ENCODE data around the gene CCRL2.
A peak's percentile ranks its signal among the peaks of the same experiment; 100 is the strongest.

CCRL2 gene

GRCh38 chr3:46406443-46406787 is 644 bp upstream of the CCRL2 start:
- Histone ChIP-seq H3K36me3 (ENCODE audit: insufficient read depth, low read length) (no peaks in the 10 kb centered on the region), H2AFZ (ENCODE audit: low read length, unreplicated experiment) (no peak overlapping the region), H3K4me1 (ENCODE audit: control insufficient read depth, insufficient read depth, low read length, unreplicated experiment) (peaks cover 31% of the 10 kb centered on the region), H3K79me2 (ENCODE audit: control insufficient read depth, insufficient read depth, low read length, unreplicated experiment) (no peaks in the 10 kb centered on the region), H3K27me3 (ENCODE audit: insufficient read depth, low read length) (peaks cover 2% of the 10 kb centered on the region; the same call in 1 of the 2 replicates), H3K4me3 (ENCODE audit: low read depth, low read length) (peak overlapping the region; percentile 68; the same call in 1 of the 2 replicates), H3K27ac (ENCODE audit: low read depth, low read length) (no peak overlapping the region)

GRCh38 chr3:46407970-46408369 is 911 bp downstream of the CCRL2 start:
- H3K4me3 ChIP-seq (ENCODE audit: low read depth, low read length): peak overlapping the region; percentile 68; the same call in 1 of the 2 replicates
- peak overlapping the region; percentile 89 for H2AFZ ChIP-seq (ENCODE audit: low read length, unreplicated experiment)
- H3K79me2 ChIP-seq (ENCODE audit: control insufficient read depth, insufficient read depth, low read length, unreplicated experiment): no peaks in the 10 kb centered on the region
- no peaks in the 10 kb centered on the region for H3K36me3 ChIP-seq (ENCODE audit: insufficient read depth, low read length)
- H3K27me3 ChIP-seq (ENCODE audit: insufficient read depth, low read length): peaks cover 2% of the 10 kb centered on the region; the same call in 1 of the 2 replicates
- H3K27ac ChIP-seq (ENCODE audit: low read depth, low read length): no peak overlapping the region
- peaks cover 31% of the 10 kb centered on the region for H3K4me1 ChIP-seq (ENCODE audit: control insufficient read depth, insufficient read depth, low read length, unreplicated experiment)

GRCh38 chr3:46408853-46409252 is 1.8 kb downstream of the CCRL2 start:
- H3K4me1 ChIP-seq (ENCODE audit: control insufficient read depth, insufficient read depth, low read length, unreplicated experiment): peaks cover 31% of the 10 kb centered on the region
- no peaks in the 10 kb centered on the region for H3K36me3 ChIP-seq (ENCODE audit: insufficient read depth, low read length)
- no peak overlapping the region for H2AFZ ChIP-seq (ENCODE audit: low read length, unreplicated experiment)
- no peaks in the 10 kb centered on the region for H3K79me2 ChIP-seq (ENCODE audit: control insufficient read depth, insufficient read depth, low read length, unreplicated experiment)
- H3K27ac ChIP-seq (ENCODE audit: low read depth, low read length): no peak overlapping the region
- H3K4me3 ChIP-seq (ENCODE audit: low read depth, low read length): no peak overlapping the region
- H3K27me3 ChIP-seq (ENCODE audit: insufficient read depth, low read length): peaks cover 2% of the 10 kb centered on the region; the same call in 1 of the 2 replicates

DNA sequence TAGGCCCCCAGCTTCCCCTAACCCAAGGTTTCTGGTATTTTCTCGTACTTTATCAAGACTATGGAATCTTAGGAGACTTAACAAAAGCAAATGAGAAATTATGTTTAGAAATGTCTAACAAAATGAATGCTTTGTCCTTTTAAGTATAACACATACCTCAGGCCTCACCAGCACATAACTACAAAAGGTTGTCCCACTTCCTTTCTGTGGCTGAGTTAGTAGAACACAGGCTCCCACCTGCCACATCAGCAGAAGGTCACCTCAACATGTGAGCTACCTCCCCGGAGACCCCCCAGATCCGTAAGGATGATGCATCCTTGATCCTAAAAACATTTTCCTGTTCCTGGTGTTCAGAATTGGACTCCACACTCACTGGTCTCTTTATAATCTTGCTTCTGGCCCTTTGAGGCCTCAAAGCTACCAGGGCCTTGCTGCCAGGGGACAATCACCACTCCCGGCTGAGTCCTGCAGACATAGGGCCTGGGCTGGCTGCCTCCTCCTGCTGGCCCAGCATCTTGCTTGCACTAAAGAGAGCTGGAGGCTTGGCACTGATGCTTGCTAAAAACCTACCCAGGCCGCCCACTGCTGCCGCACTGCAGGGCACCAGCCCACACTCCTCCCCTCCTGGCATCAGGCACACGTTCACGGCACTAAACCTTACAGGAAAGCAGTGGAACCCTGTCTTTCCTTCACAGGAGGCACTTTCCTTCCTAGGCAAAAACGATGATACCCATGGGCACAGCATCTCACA is 2.9 kb downstream of the CCRL2 start:
- H3K27me3 ChIP-seq (ENCODE audit: insufficient read depth, low read length): no peaks in the 10 kb centered on the region
- no peak overlapping the region for H3K4me3 ChIP-seq (ENCODE audit: low read depth, low read length)
- no peaks in the 10 kb centered on the region for H3K36me3 ChIP-seq (ENCODE audit: insufficient read depth, low read length)
- no peak overlapping the region for H2AFZ ChIP-seq (ENCODE audit: low read length, unreplicated experiment)
- no peak overlapping the region for H3K27ac ChIP-seq (ENCODE audit: low read depth, low read length)
- H3K79me2 ChIP-seq (ENCODE audit: control insufficient read depth, insufficient read depth, low read length, unreplicated experiment): no peaks in the 10 kb centered on the region
- peaks cover 31% of the 10 kb centered on the region for H3K4me1 ChIP-seq (ENCODE audit: control insufficient read depth, insufficient read depth, low read length, unreplicated experiment)

DNA sequence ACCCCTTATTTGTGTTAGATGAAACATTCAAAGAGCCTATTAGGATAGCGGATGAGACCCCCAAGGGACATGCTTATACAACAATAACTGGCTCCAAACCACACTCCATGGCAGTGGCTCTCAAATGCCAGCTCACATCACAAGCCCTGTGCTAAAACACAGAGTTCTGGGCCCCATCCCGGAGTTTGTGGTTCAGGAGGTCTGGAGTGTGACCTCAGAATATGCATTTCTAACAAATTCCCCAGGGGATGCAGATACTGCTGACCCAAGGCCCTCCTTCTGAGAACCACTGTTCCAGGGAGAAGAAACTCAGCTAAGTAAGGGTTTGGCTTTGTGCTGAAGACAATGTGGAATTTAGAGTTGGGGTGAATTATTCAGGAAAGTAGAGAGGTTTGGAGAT is 3.6 kb downstream of the CCRL2 start:
- Histone ChIP-seq H3K27me3 (ENCODE audit: insufficient read depth, low read length) (no peaks in the 10 kb centered on the region), H2AFZ (ENCODE audit: low read length, unreplicated experiment) (no peak overlapping the region), H3K36me3 (ENCODE audit: insufficient read depth, low read length) (no peaks in the 10 kb centered on the region), H3K4me1 (ENCODE audit: control insufficient read depth, insufficient read depth, low read length, unreplicated experiment) (peaks cover 26% of the 10 kb centered on the region), H3K4me3 (ENCODE audit: low read depth, low read length) (no peak overlapping the region), H3K79me2 (ENCODE audit: control insufficient read depth, insufficient read depth, low read length, unreplicated experiment) (no peaks in the 10 kb centered on the region), H3K27ac (ENCODE audit: low read depth, low read length) (no peak overlapping the region)

- H2AFZ ChIP-seq (ENCODE audit: low read length, unreplicated experiment): no peak overlapping the region
- peaks cover 22% of the 10 kb centered on the region for H3K4me1 ChIP-seq (ENCODE audit: control insufficient read depth, insufficient read depth, low read length, unreplicated experiment)
- no peak overlapping the region for H3K4me3 ChIP-seq (ENCODE audit: low read depth, low read length)
- no peak overlapping the region for H3K27ac ChIP-seq (ENCODE audit: low read depth, low read length)
- H3K79me2 ChIP-seq (ENCODE audit: control insufficient read depth, insufficient read depth, low read length, unreplicated experiment): no peaks in the 10 kb centered on the region
- no peaks in the 10 kb centered on the region for H3K27me3 ChIP-seq (ENCODE audit: insufficient read depth, low read length)
- H3K36me3 ChIP-seq (ENCODE audit: insufficient read depth, low read length): no peaks in the 10 kb centered on the region
These were observed 4.2 kb downstream of the CCRL2 start for GRCh38 chr3:46411271-46411670.

- Histone ChIP-seq H3K79me2 (ENCODE audit: control insufficient read depth, insufficient read depth, low read length, unreplicated experiment) (no peaks in the 10 kb centered on the region), H3K4me1 (ENCODE audit: control insufficient read depth, insufficient read depth, low read length, unreplicated experiment) (peaks cover 8% of the 10 kb centered on the region), H2AFZ (ENCODE audit: low read length, unreplicated experiment) (no peak overlapping the region), H3K4me3 (ENCODE audit: low read depth, low read length) (no peak overlapping the region), H3K36me3 (ENCODE audit: insufficient read depth, low read length) (no peaks in the 10 kb centered on the region), H3K27ac (ENCODE audit: low read depth, low read length) (no peak overlapping the region), H3K27me3 (ENCODE audit: insufficient read depth, low read length) (no peaks in the 10 kb centered on the region)
These were observed 5.8 kb downstream of the CCRL2 start for GRCh38 chr3:46412786-46413298.

GRCh38 chr3:46413951-46414350 is 6.9 kb downstream of the CCRL2 start:
- H3K36me3 ChIP-seq (ENCODE audit: insufficient read depth, low read length): no peaks in the 10 kb centered on the region
- H2AFZ ChIP-seq (ENCODE audit: low read length, unreplicated experiment): no peak overlapping the region
- H3K79me2 ChIP-seq (ENCODE audit: control insufficient read depth, insufficient read depth, low read length, unreplicated experiment): no peaks in the 10 kb centered on the region
- no peaks in the 10 kb centered on the region for H3K27me3 ChIP-seq (ENCODE audit: insufficient read depth, low read length)
- H3K4me1 ChIP-seq (ENCODE audit: control insufficient read depth, insufficient read depth, low read length, unreplicated experiment): no peaks in the 10 kb centered on the region
- H3K27ac ChIP-seq (ENCODE audit: low read depth, low read length): no peak overlapping the region
- H3K4me3 ChIP-seq (ENCODE audit: low read depth, low read length): no peak overlapping the region

DNA sequence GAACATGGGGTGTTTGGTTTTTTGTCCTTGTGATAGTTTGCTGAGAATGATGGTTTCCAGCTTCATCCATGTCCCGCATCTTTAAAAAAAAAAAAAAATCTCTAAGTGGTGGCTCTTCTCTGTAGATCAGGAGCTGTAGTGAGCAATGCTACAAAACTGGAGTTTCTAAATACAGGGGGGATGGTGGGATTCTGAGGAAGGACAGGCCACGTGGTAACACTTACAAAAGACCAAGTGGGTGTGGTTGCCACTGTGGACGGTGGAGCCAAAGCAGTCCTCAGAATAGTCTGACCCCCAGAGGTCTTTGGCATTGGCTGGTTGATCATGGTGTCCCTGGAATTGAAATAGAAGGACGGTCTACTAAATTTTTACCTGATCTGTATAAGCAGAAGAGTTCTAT is 7.7 kb downstream of the CCRL2 start:
- no peak overlapping the region for H3K27ac ChIP-seq (ENCODE audit: low read depth, low read length)
- H3K4me3 ChIP-seq (ENCODE audit: low read depth, low read length): no peak overlapping the region
- H3K27me3 ChIP-seq (ENCODE audit: insufficient read depth, low read length): no peaks in the 10 kb centered on the region
- no peaks in the 10 kb centered on the region for H3K36me3 ChIP-seq (ENCODE audit: insufficient read depth, low read length)
- H2AFZ ChIP-seq (ENCODE audit: low read length, unreplicated experiment): no peak overlapping the region
- H3K4me1 ChIP-seq (ENCODE audit: control insufficient read depth, insufficient read depth, low read length, unreplicated experiment): no peaks in the 10 kb centered on the region
- no peaks in the 10 kb centered on the region for H3K79me2 ChIP-seq (ENCODE audit: control insufficient read depth, insufficient read depth, low read length, unreplicated experiment)

DNA sequence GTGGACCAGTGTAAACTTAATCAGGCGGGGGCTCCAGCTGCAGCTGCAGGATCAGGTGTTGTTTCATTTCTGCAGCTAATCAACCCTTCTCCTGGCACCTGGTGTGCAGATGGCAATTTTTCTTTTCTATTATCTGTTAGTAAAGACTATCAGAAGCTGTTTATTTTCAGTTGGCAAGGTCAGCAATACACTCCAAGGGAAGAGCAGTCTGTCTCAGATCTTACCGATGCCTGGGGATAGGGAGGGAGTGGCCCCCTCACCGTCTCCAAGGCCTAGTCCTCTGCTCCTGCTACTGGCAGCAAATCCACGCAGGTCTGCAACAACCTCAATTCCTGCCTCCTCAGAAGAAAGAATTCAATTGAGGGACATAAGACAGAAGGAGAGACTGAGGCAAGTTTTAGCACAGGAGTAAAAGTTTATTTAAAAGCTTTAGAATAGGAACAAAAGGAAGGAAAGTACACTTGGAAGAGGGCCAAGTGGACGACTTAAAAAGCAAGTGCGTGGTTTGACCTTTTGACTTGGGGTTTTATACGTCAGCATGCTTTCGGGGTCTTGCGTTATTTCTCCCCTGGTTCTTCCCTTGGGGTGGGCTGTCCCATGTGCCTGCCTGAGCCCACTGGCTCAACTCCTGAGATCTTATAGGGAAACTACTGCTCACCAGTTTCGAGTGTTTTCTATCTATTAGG is 9.2 kb downstream of the CCRL2 start:
- H3K27me3 ChIP-seq (ENCODE audit: insufficient read depth, low read length): no peaks in the 10 kb centered on the region
- H2AFZ ChIP-seq (ENCODE audit: low read length, unreplicated experiment): no peak overlapping the region
- no peaks in the 10 kb centered on the region for H3K79me2 ChIP-seq (ENCODE audit: control insufficient read depth, insufficient read depth, low read length, unreplicated experiment)
- no peak overlapping the region for H3K4me3 ChIP-seq (ENCODE audit: low read depth, low read length)
- no peak overlapping the region for H3K27ac ChIP-seq (ENCODE audit: low read depth, low read length)
- no peaks in the 10 kb centered on the region for H3K4me1 ChIP-seq (ENCODE audit: control insufficient read depth, insufficient read depth, low read length, unreplicated experiment)
- no peaks in the 10 kb centered on the region for H3K36me3 ChIP-seq (ENCODE audit: insufficient read depth, low read length)

Data from ACC112 (cell line).